SK-N-SH (cell line): ENCODE data around the gene COX15. TPM values are rescaled to one million over a fixed set of nuclear protein-coding genes. Genes with fewer than 3 reads are reported as not detected.
"Not testable (repeated sequence)": the region's sequence is repeated elsewhere in the genome, so short reads cannot be mapped to it uniquely, and the experiment has no call there.

Experiments used
- CTCF ChIA-PET: fragments of 300-600, 350-600 bp; formaldehyde crosslinking; extraction: SDS; loops from one replicate; lab custom pipeline; 2021; lab: Yijun Ruan, JAX
- POLR2A ChIA-PET: fragments of 350-600 bp; sonication (Branson Sonifier 250); formaldehyde crosslinking; extraction: SDS; loops from one replicate; lab custom pipeline; 2020; ENCODE audit warnings: antibody characterized with exemption, inconsistent platforms; lab: Yijun Ruan, JAX
- DNase-seq: peaks from one replicate; pipeline ENCODE4 v3.0.0; 2012
- H2AFZ ChIP-seq: fragments of 200-600 bp; sonication (generic); 2 replicates; pipeline ENCODE4 v1.8.1; 2016; ENCODE audit warnings: antibody characterized with exemption, mild to moderate bottlenecking, low read depth
- H3F3A ChIP-seq: fragments of 200-600 bp; sonication (generic); replicated peaks from 2 replicates; pipeline ENCODE3; 2016; ENCODE audit warnings: antibody characterized with exemption, mild to moderate bottlenecking; ENCODE audit not compliant: insufficient read depth
- H3K27ac ChIP-seq, 2 experiments: fragments of 200-500 bp in 1 of 2; fragments of 200-600 bp in 1 of 2; sonication (Bioruptor generic) in 1 of 2; sonication (generic), shearing (Covaris generic) in 1 of 2; 2 replicates each; pipeline versions ENCODE4 v1.5.1 to v1.6.1; 2014 to 2016; ENCODE audit warnings: low read depth in 2 of 2, inconsistent platforms in 1 of 2, low read length in 1 of 2, mild to moderate bottlenecking in 1 of 2, mixed read lengths in 1 of 2
- H3K27me3 ChIP-seq: fragments of 200-600 bp; sonication (generic), shearing (Covaris generic); 2 replicates; pipeline ENCODE4 v1.6.1; 2016; ENCODE audit warnings: mixed run types; ENCODE audit not compliant: insufficient read depth
- H3K36me3 ChIP-seq, 2 experiments: fragments of 200-500 bp in 1 of 2; fragments of 200-600 bp in 1 of 2; sonication (Bioruptor generic) in 1 of 2; sonication (generic) in 1 of 2; replicated peaks in 1 of 2; 2 replicates each; pipeline versions ENCODE3 to v1.5.1; 2014 to 2016; ENCODE audit warnings: low read length in 1 of 2, mild to moderate bottlenecking in 1 of 2; ENCODE audit not compliant: insufficient read depth in 2 of 2, control insufficient read depth in 1 of 2
- H3K4me1 ChIP-seq, 2 experiments: fragments of 200-500 bp in 1 of 2; fragments of 200-600 bp in 1 of 2; sonication (Bioruptor generic) in 1 of 2; sonication (generic), shearing (Covaris generic) in 1 of 2; 2 replicates each; pipeline versions ENCODE4 v1.5.1 to v1.6.1; 2014 to 2016; ENCODE audit warnings: low read depth in 1 of 2, low read length in 1 of 2, mixed run types in 1 of 2; ENCODE audit not compliant: insufficient read depth in 2 of 2, control insufficient read depth in 1 of 2
- H3K4me2 ChIP-seq: fragments of 200-600 bp; sonication (generic), shearing (Covaris generic); 2 replicates; pipeline ENCODE4 v1.6.1; 2017; ENCODE audit warnings: mixed run types
- H3K4me3 ChIP-seq, 2 experiments: fragments of 200-500 bp in 1 of 2; fragments of 200-600 bp in 1 of 2; sonication (Bioruptor generic) in 1 of 2; sonication (generic), shearing (Covaris generic) in 1 of 2; 2 replicates each; pipeline versions ENCODE4 v1.5.1 to v1.8.1; 2014 to 2016; ENCODE audit warnings: low read depth in 2 of 2, inconsistent platforms in 1 of 2, low read length in 1 of 2, mild to moderate bottlenecking in 1 of 2, mixed read lengths in 1 of 2, moderate library complexity in 1 of 2
- H3K79me2 ChIP-seq: fragments of 200-600 bp; sonication (generic); 2 replicates; pipeline ENCODE4 v1.8.1; 2017; ENCODE audit warnings: mild to moderate bottlenecking; ENCODE audit not compliant: insufficient read depth
- H3K9ac ChIP-seq: fragments of 200-600 bp; sonication (generic); 2 replicates; pipeline ENCODE4 v1.6.1; 2017; ENCODE audit warnings: mixed run types
- H3K9me2 ChIP-seq: fragments of 200-600 bp; sonication (generic); 2 replicates; pipeline ENCODE4 v1.6.1; 2017; ENCODE audit warnings: mixed run types
- H3K9me3 ChIP-seq: fragments of 200-600 bp; sonication (generic); 2 replicates; pipeline ENCODE4 v1.6.1; 2017; ENCODE audit warnings: mixed run types, mild to moderate bottlenecking, moderate library complexity
- H4K20me1 ChIP-seq: fragments of 200-600 bp; sonication (generic); 2 replicates; pipeline ENCODE4 v1.6.1; 2017; ENCODE audit warnings: mild to moderate bottlenecking, mixed run types; ENCODE audit not compliant: insufficient read depth
- EP300 ChIP-seq, 2 experiments: IDR thresholded peaks; 2 replicates each; pipeline versions ENCODE4 v1.4.0 to v1.6.1; 2012; ENCODE audit warnings: borderline replicate concordance in 1 of 2, low read depth in 1 of 2, low read length in 1 of 2
- FOSL2 ChIP-seq: IDR thresholded peaks from 2 replicates; pipeline ENCODE4 v1.4.0; 2012; ENCODE audit warnings: low read depth, mild to moderate bottlenecking, moderate library complexity, borderline replicate concordance
- FOXJ3 ChIP-seq: sonication (generic); formaldehyde crosslinking; IDR thresholded peaks from 2 replicates; pipeline ENCODE4 v1.5.1; 2020; ENCODE audit warnings: mild to moderate bottlenecking, missing genetic modification reagents
- FOXM1 ChIP-seq: IDR thresholded peaks from 2 replicates; pipeline ENCODE4 v1.4.0; 2012; ENCODE audit warnings: low read depth, mild to moderate bottlenecking
- GATA2 ChIP-seq: sonication (generic); formaldehyde crosslinking; IDR thresholded peaks from 2 replicates; pipeline ENCODE4 v1.5.0; 2020; ENCODE audit warnings: mild to moderate bottlenecking, missing genetic modification reagents
- JUND ChIP-seq: IDR thresholded peaks from 2 replicates; pipeline ENCODE4 v1.4.0; 2012
- MXI1 ChIP-seq: IDR thresholded peaks from 2 replicates; pipeline ENCODE4 v1.6.1; 2012; ENCODE audit warnings: mild to moderate bottlenecking, low read depth, low read length, improper control_type of control experiment
- PBX3 ChIP-seq: IDR thresholded peaks from 2 replicates; pipeline ENCODE4; 2012
- POLR2AphosphoS5 ChIP-seq: IDR thresholded peaks from 2 replicates; pipeline ENCODE4 v1.6.1; 2012; ENCODE audit warnings: low read depth, low read length
- RAD21 ChIP-seq: IDR thresholded peaks from 2 replicates; pipeline ENCODE4 v1.6.1; 2012; ENCODE audit warnings: mild to moderate bottlenecking, low read length
- RXRA ChIP-seq: IDR thresholded peaks from 2 replicates; pipeline ENCODE4 v1.4.0; 2012; ENCODE audit warnings: low read depth, mild to moderate bottlenecking, borderline replicate concordance
- TCF12 ChIP-seq: IDR thresholded peaks from 2 replicates; pipeline ENCODE4 v1.4.0; 2012
- TEAD4 ChIP-seq: IDR thresholded peaks from 2 replicates; pipeline ENCODE4 v1.4.0; 2012; ENCODE audit warnings: mild to moderate bottlenecking, borderline replicate concordance; ENCODE audit not compliant: insufficient read depth
- WGBS: methylation state at CpG from one replicate; pipeline ENCODE4 v1.1.6; 2017; ENCODE audit warnings: low lambda C conversion rate; 5-methylcytosine and 5-hydroxymethylcytosine counted together
- polyA plus RNA-seq, 3 experiments: library from polyadenylated mRNA; depleted of rRNA; stranded (reverse); fragments of >200 nt; gene quantifications; 2 replicates each; pipeline ENCODE4 v1.2.3, GENCODE V29; 2012

COX15 gene
- polyA plus RNA-seq, 1 of the 3 experiments (the other 2 are of a cell fraction): 20.4 TPM

GRCh38 chr10:99748823-99749451 is 17.0 kb upstream of the COX15 start (continued):
- TF ChIP-seq FOXM1: no peak
- no peak for TF ChIP-seq GATA2 (CRISPR knock-in tag)
- no peak for TF ChIP-seq RXRA

- H4K20me1 ChIP-seq, H3K27me3 ChIP-seq, H3K4me2 ChIP-seq, H2AFZ ChIP-seq, H3K9me3 ChIP-seq, DNase-seq, H3K27ac ChIP-seq, H3K4me3 ChIP-seq, H3K79me2 ChIP-seq, CTCF ChIA-PET, H3K4me1 ChIP-seq, H3K9ac ChIP-seq, H3K9me2 ChIP-seq, POLR2A ChIA-PET: not testable (repeated sequence)
- H3F3A ChIP-seq: peaks cover 12% of the 10 kb centered on the region
- 87% methylated on average over 2 of the region's 2 CpGs for WGBS
- H3K36me3 ChIP-seq: peaks cover 62 to 88% of the 10 kb centered on the region in 2 experiments
Observed at GRCh38 chr10:99746166-99746565, 14.2 kb upstream of the COX15 start.

DNA sequence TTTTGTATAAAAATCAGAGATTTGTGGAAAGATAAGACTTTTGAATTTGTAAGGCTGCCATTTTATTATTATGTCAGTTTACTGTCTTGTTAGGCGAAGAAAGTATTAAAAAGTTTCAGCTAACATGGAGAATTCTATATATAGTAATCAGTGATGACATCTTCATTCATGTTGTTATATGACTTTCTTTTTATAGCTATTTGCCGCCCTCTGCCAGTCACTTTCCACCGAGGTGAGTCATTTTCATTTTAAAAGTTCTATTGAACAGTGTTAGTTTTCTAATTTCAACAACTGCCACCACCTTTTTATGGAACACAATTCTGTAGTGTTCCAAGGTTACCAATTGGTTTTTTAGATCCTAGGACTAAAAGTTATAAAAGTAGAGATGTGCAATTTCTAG is 11.9 kb upstream of the COX15 start:
- H3K36me3 ChIP-seq: peaks cover 64 to 89% of the 10 kb centered on the region in 2 experiments

GRCh38 chr10:99742701-99743100 is 10.8 kb upstream of the COX15 start:
- peaks cover 10% of the 10 kb centered on the region; the same call in 1 of the 2 replicates for H3K79me2 ChIP-seq
- H3K27me3 ChIP-seq: no peaks in the 10 kb centered on the region
- no peaks in the 10 kb centered on the region for H4K20me1 ChIP-seq
- H2AFZ ChIP-seq: no peak overlapping the region
- peak overlapping the region; percentile 0 to 5; a peak in 2 of 4 replicates for H3K27ac ChIP-seq
- ChIA-PET CTCF (interaction anchor here (0.6 to 1.9 kb wide), 3 partner anchors 10 to 945 kb away, joined by 3 to 6 read pairs (median 4); partner anchors contain the start of genes COX15 and CUTC), POLR2A (no interaction called here)
- H3K9ac ChIP-seq: no peak overlapping the region
- peaks cover 63 to 89% of the 10 kb centered on the region in 2 experiments for H3K36me3 ChIP-seq
- H3K4me2 ChIP-seq: no peak overlapping the region
- TF ChIP-seq FOSL2: peak; percentile 60; the same call in 1 of the 2 replicates
- TF ChIP-seq MXI1: no peak
- 0 out of 2 replicates have a peak, but pooled peaks have one; percentile 8 for TF ChIP-seq TCF12
- peak; percentile 50; the same call in 1 of the 2 replicates for TF ChIP-seq JUND
- TF ChIP-seq PBX3: peak; percentile 53
- TF ChIP-seq EP300 (IDR thresholded peaks at IDR 0.05; ENCODE audit: borderline replicate concordance in 1 of 2, low read depth in 1 of 2, low read length in 1 of 2): 0 out of 4 replicates have a peak, but pooled peaks of 1 of the 2 experiments have one; percentile 12
- peaks cover 22% of the 10 kb centered on the region for H3K9me3 ChIP-seq
- H3K9me2 ChIP-seq: no peaks in the 10 kb centered on the region
- WGBS: 10% methylated on average over 2 of the region's 2 CpGs
- H3F3A ChIP-seq: peaks cover 5% of the 10 kb centered on the region
- H3K4me1 ChIP-seq: no peaks in the 10 kb centered on the region
- no peak for DNase-seq
- H3K4me3 ChIP-seq: no peak overlapping the region

More for the DNA sequence above, 11.9 kb upstream of the COX15 start:
- CTCF ChIA-PET: interaction anchor here (1.4 to 1.9 kb wide), 2 partner anchors 11 to 102 kb away, joined by 4 to 6 read pairs; partner anchors contain the start of genes COX15 and CUTC
- DNase-seq: no peak
- Histone ChIP-seq H3F3A (peaks cover 5% of the 10 kb centered on the region), H3K4me1 (0 out of 4 replicates have a peak, but pooled peaks cover 0 to 4% of the 10 kb centered on the region in 2 experiments), H3K27ac (no peak overlapping the region), H3K9me2 (no peaks in the 10 kb centered on the region), H4K20me1 (no peaks in the 10 kb centered on the region), H3K9ac (no peak overlapping the region), H3K79me2 (peaks cover 10% of the 10 kb centered on the region; the same call in 1 of the 2 replicates), H3K27me3 (no peaks in the 10 kb centered on the region), H3K4me2 (no peak overlapping the region), H3K9me3 (peaks cover 22% of the 10 kb centered on the region), H2AFZ (no peak overlapping the region), H3K4me3 (no peak overlapping the region)
- POLR2A ChIA-PET: no interaction called here
- 81% methylated on average over 3 of the region's 3 CpGs for WGBS
- 0 out of 2 replicates have a peak, but pooled peaks have one; percentile 2 for TF ChIP-seq RAD21
- peak; percentile 7; the same call in 1 of the 2 replicates for TF ChIP-seq FOSL2
- TF ChIP-seq FOXJ3 (CRISPR knock-in tag): no peak
- TF ChIP-seq TEAD4: no peak
- TF ChIP-seq POLR2AphosphoS5: no peak
